Osteocyte (in vitro differentiated cells): ENCODE measurements around the gene CES3. TPM values are rescaled to one million over a fixed set of nuclear protein-coding genes. Genes with fewer than 3 reads are reported as not detected.

Experiments
- DNase-seq: peaks from one replicate; pipeline ENCODE4 v3.0.0; 2021; ENCODE audit warnings: mixed read lengths; ENCODE audit not compliant: unreplicated experiment; ENCODE audit errors: extremely low spot score
- H3K27ac Mint-ChIP-seq: one replicate; pipeline ENCODE4 v1.8.0; 2021; ENCODE audit warnings: mild to moderate bottlenecking, mixed read lengths; ENCODE audit not compliant: unreplicated experiment
- H3K27me3 Mint-ChIP-seq: one replicate; pipeline ENCODE4 v1.8.0; 2021; ENCODE audit warnings: mixed read lengths; ENCODE audit not compliant: unreplicated experiment
- H3K36me3 Mint-ChIP-seq: one replicate; pipeline ENCODE4 v1.8.0; 2021; ENCODE audit warnings: mixed read lengths; ENCODE audit not compliant: unreplicated experiment
- H3K4me1 Mint-ChIP-seq: one replicate; pipeline ENCODE4 v1.8.0; 2021; ENCODE audit warnings: mixed read lengths; ENCODE audit not compliant: unreplicated experiment
- H3K4me3 Mint-ChIP-seq: one replicate; pipeline ENCODE4 v1.8.0; 2021; ENCODE audit warnings: mild to moderate bottlenecking, moderate library complexity, mixed read lengths; ENCODE audit not compliant: unreplicated experiment
- H3K9me3 Mint-ChIP-seq: one replicate; pipeline ENCODE4 v1.8.0; 2021; ENCODE audit warnings: mixed read lengths; ENCODE audit not compliant: unreplicated experiment
- CTCF ChIP-seq: fragments of 200-600 bp; sonication (generic); IDR thresholded peaks from 2 replicates; pipeline ENCODE4 v1.5.0; 2021; ENCODE audit warnings: antibody characterized with exemption, mild to moderate bottlenecking, moderate library complexity
- total RNA-seq: library from RNA; stranded (reverse); gene quantifications from 2 replicates; pipeline ENCODE4 v1.2.1, GENCODE V29; 2021

The CES3 gene
- total RNA-seq, 1 donor from 2014 or later, result 0.24 TPM

- Mint-ChIP-seq H3K27ac (no peak overlapping the region), H3K4me3 (peak overlapping the region; percentile 53)
These were observed 24.6 kb upstream of the CES3 start for GRCh38 chr16:66936462-66936861.

GRCh38 chr16:66936889-66937554 lies 24.0 kb upstream of the CES3 start:
- H3K4me3 Mint-ChIP-seq, result peak overlapping the region; percentile 53
- DNase-seq, result no peak

More at GRCh38 chr16:66936462-66936861, 24.6 kb upstream of the CES3 start:
- H3K9me3 Mint-ChIP-seq, result no peaks in the 10 kb centered on the region
- peaks cover 40% of the 10 kb centered on the region for H3K4me1 Mint-ChIP-seq
- no peak for DNase-seq
- H3K36me3 Mint-ChIP-seq, result peaks cover 4% of the 10 kb centered on the region
- TF ChIP-seq CTCF, result no peak
- no peaks in the 10 kb centered on the region for H3K27me3 Mint-ChIP-seq

GRCh38 chr16:66937725-66938337 lies 23.2 kb upstream of the CES3 start:
- no peaks in the 10 kb centered on the region for H3K27me3 Mint-ChIP-seq
- H3K4me1 Mint-ChIP-seq, result peaks cover 37% of the 10 kb centered on the region
- peak overlapping the region; percentile 4 for H3K4me3 Mint-ChIP-seq
- no peaks in the 10 kb centered on the region for H3K9me3 Mint-ChIP-seq
- TF ChIP-seq CTCF, result no peak
- peaks cover 13% of the 10 kb centered on the region for H3K36me3 Mint-ChIP-seq
- no peak overlapping the region for H3K27ac Mint-ChIP-seq
- no peak for DNase-seq

More at GRCh38 chr16:66936889-66937554, 24.0 kb upstream of the CES3 start:
- H3K27me3 Mint-ChIP-seq, result no peaks in the 10 kb centered on the region
- no peak overlapping the region for H3K27ac Mint-ChIP-seq
- H3K4me1 Mint-ChIP-seq, result peaks cover 40% of the 10 kb centered on the region
- no peak for TF ChIP-seq CTCF
- H3K36me3 Mint-ChIP-seq, result peaks cover 6% of the 10 kb centered on the region
- no peaks in the 10 kb centered on the region for H3K9me3 Mint-ChIP-seq

- Mint-ChIP-seq H3K36me3 (peaks cover 17% of the 10 kb centered on the region), H3K27ac (no peak overlapping the region), H3K27me3 (no peaks in the 10 kb centered on the region), H3K9me3 (no peaks in the 10 kb centered on the region), H3K4me1 (peaks cover 24% of the 10 kb centered on the region), H3K4me3 (no peak overlapping the region)
- DNase-seq, result no peak
- no peak for TF ChIP-seq CTCF
These were observed 21.7 kb upstream of the CES3 start for GRCh38 chr16:66939366-66939765.

GRCh38 chr16:66940236-66940635 lies 20.8 kb upstream of the CES3 start:
- H3K27ac Mint-ChIP-seq, result no peak overlapping the region
- H3K27me3 Mint-ChIP-seq, result no peaks in the 10 kb centered on the region
- no peak overlapping the region for H3K4me3 Mint-ChIP-seq
- no peak for DNase-seq
- peaks cover 19% of the 10 kb centered on the region for H3K4me1 Mint-ChIP-seq
- peaks cover 17% of the 10 kb centered on the region for H3K36me3 Mint-ChIP-seq
- TF ChIP-seq CTCF, result no peak
- H3K9me3 Mint-ChIP-seq, result no peaks in the 10 kb centered on the region
